A172 (cell line): Measurements from ENCODE around the gene FBLIM1. TPM values are rescaled to one million over a fixed set of nuclear protein-coding genes. Genes with fewer than 3 reads are reported as not detected.

Experiments used
- DNase-seq: peaks from one replicate; pipeline ENCODE4 v3.0.0-alpha.2; 2015; ENCODE audit warnings: low spot score
- total RNA-seq: library from RNA; depleted of rRNA; stranded (reverse); fragments of >200 nt; shearing (Covaris generic); gene quantifications from 2 replicates; pipeline ENCODE4 v1.2.3, GENCODE V29; 2014

Gene FBLIM1
- total RNA-seq, 1 experiment from 2014 or later: 70.8 TPM

GRCh38 chr1:15730936-15731335 lies 27.7 kb upstream of the FBLIM1 start:
- DNase-seq: no peak

- no peak for DNase-seq
These were observed 26.6 kb upstream of the FBLIM1 start for GRCh38 chr1:15731735-15732685.

- DNase-seq: no peak
These were observed 25.9 kb upstream of the FBLIM1 start for GRCh38 chr1:15732686-15733081.

GRCh38 chr1:15733218-15733725 lies 25.3 kb upstream of the FBLIM1 start:
- no peak for DNase-seq

GRCh38 chr1:15733726-15734226 lies 24.8 kb upstream of the FBLIM1 start:
- no peak for DNase-seq

GRCh38 chr1:15734296-15734695 lies 24.3 kb upstream of the FBLIM1 start:
- no peak for DNase-seq

GRCh38 chr1:15734901-15735300 lies 23.7 kb upstream of the FBLIM1 start:
- DNase-seq: no peak

GRCh38 chr1:15735304-15736037 lies 23.1 kb upstream of the FBLIM1 start:
- no peak for DNase-seq

GRCh38 chr1:15736038-15736891 lies 22.3 kb upstream of the FBLIM1 start, which contains the start of gene SLC25A34:
Gene SLC25A34 (plus strand): TSS chr1:15736258. CDS start chr1:15736486, 228 bp downstream.
- no peak for DNase-seq

- no peak for DNase-seq
These were observed 21.7 kb upstream of the FBLIM1 start for GRCh38 chr1:15736892-15737261.

GRCh38 chr1:15737324-15738319 lies 21.0 kb upstream of the FBLIM1 start:
- no peak for DNase-seq

- DNase-seq: no peak
These were observed 20.0 kb upstream of the FBLIM1 start for GRCh38 chr1:15738416-15739113.

- no peak for DNase-seq
These were observed 19.3 kb upstream of the FBLIM1 start for GRCh38 chr1:15739259-15739658.

- no peak for DNase-seq
These were observed 18.9 kb upstream of the FBLIM1 start for GRCh38 chr1:15739745-15740144.

- DNase-seq: peak; percentile 37
These were observed 17.4 kb upstream of the FBLIM1 start for GRCh38 chr1:15740924-15741850.

- DNase-seq: no peak
These were observed 16.2 kb upstream of the FBLIM1 start, which contains the start of gene TMEM82 for GRCh38 chr1:15742339-15742801. Gene TMEM82 (plus strand): TSS chr1:15742499. CDS start chr1:15742560, 61 bp downstream.

- no peak for DNase-seq
These were observed 14.4 kb upstream of the FBLIM1 start for GRCh38 chr1:15744122-15744679.

- no peak for DNase-seq
These were observed 11.2 kb upstream of the FBLIM1 start for GRCh38 chr1:15747378-15747777.
